Activated CD4-positive, alpha-beta T cell treated with anti-CD3 and anti-CD28 coated beads, Interleukin-2, amount 50 U/mL, for 1 hour (primary cell): Measurements from ENCODE around the gene S100A4.

Experiments used
- DNase-seq: peaks from one replicate; pipeline ENCODE4 v3.0.0-alpha.2; 2020

S100A4 gene

DNA sequence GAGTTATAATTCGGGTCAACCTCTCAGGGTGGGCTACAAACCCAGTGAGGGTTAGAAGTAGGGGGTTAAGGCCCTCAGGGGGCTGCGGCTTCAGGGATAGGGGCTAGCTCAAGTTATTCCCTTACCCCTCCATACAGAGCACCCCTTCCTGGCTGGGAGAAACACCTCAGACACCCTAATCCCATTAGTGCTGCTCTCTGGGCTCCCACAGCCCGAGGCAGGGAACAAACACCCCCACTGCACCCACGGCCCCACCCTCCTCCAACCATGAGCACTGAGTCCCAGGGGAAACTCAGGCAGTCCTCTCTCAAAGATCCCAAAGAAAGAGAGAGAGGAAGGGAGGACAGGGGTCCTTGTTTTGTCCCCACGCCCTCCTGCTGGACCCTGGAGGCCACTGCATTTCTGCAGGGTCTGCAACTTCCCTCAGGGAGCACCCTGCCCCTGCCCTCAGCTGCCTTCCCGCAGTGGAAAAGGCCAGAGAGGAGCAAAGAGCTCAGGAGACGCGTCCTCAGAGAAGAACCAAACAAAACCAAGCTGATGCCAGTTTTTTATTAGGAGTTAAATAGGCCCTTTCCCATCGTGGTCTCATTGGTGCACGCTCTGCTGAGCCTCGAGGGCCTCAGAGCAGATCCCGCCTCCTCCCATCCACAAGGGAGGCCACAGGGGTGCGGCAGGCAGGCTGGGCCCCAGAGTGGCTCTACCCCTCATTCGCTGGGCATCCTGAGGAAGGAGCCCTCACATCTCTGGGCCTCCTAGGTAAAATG is 1.4 kb upstream of the S100A4 start:
- DNase-seq: no peak

DNA sequence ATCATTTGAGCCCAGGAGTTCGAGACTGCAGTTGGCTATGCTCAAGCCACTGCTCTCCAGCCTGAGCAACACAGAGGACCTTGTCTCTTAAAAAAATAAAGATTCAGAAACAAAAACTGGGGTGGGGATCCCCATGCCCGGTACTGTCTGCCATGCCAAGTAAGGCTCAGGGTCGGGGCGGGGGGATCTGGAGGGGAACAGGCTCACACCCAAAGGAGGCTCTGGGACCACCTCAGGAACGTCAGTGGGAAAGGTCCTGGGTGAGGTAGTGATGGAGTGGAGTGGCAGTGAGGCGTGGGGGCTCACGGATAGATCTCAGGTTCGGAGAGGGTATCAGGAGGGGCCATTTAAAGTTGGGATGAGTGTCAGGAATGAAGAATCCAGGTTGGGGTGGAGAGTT is 765 bp upstream of the S100A4 start:
- no peak for DNase-seq

DNA sequence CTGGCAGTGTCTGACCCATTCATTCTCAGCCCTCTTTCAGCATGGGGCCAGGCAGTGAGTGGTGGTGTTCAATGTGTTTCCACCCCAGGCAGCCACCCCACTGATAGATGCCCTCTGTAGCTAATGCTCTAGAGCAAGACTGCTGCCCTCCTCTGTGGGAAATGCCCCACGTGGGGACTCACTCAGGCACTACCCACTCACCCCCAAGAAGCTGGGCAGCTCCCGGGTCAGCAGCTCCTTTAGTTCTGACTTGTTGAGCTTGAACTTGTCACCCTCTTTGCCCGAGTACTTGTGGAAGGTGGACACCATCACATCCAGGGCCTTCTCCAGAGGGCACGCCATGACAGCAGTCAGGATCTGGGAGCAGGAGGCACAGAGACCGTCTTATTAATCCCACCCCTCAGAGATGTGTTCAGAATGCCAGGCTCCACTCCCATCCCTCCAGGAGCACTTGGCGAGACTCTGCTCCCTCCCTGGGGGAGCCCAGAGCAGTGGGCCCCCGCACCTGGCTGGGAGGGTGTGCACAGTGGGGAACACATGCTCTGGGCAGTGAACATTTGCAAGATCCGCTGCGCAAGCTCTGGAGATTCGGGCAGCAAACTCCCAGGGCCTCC is 1.0 kb downstream of the S100A4 start:
- DNase-seq: no peak

DNA sequence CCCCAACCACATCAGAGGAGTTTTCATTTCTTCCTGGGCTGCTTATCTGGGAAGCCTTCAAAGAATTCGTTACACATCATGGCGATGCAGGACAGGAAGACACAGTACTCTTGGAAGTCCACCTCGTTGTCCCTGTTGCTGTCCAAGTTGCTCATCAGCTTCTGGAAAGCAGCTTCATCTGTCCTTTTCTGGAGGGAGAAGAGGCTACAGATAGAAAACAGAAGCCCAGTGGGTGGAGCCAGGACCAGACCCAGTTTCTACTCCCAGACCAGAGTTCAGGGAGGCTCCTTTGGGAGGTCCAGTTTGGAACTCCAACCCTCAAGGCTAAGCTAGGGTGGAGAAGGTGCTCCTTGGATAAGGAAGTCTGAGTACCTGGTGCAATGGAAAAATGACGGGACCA is 1.9 kb downstream of the S100A4 start:
- no peak for DNase-seq

DNA sequence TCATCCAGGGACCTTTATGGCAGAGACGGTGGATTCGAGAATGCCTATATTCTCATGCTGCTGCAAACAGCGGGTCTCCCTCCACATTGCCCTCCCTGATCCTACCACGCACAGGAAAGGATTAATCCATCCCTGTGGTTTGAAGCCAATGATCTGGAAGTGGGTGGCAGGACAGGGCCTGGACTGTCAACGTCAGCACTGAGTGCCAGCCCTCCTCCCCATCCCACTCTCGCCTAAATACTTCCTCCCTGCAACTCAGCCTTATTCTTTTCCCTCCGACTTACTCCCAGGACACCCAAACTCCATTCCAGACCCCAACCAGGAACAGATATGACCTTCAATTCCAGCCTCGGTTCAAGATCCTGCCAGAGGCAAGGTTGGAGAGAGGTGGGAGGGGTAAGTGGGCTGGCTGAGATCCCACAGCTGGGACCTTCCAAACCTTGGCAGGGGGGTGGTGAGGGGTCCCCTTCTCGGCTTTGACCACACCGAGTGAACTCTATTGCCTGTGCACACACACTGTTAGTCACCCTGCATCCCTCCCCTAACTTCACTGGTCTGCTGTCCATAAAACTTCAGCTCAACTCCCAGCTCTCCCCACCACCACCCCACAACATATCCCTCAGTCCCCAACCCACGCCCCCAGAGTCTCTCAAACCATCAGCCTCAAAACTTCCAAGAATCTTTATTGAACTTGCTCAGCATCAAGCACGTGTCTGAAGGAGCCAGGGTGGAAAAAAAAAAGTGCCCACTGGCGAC is 2.5 kb downstream of the S100A4 start:
- DNase-seq: no peak

DNA sequence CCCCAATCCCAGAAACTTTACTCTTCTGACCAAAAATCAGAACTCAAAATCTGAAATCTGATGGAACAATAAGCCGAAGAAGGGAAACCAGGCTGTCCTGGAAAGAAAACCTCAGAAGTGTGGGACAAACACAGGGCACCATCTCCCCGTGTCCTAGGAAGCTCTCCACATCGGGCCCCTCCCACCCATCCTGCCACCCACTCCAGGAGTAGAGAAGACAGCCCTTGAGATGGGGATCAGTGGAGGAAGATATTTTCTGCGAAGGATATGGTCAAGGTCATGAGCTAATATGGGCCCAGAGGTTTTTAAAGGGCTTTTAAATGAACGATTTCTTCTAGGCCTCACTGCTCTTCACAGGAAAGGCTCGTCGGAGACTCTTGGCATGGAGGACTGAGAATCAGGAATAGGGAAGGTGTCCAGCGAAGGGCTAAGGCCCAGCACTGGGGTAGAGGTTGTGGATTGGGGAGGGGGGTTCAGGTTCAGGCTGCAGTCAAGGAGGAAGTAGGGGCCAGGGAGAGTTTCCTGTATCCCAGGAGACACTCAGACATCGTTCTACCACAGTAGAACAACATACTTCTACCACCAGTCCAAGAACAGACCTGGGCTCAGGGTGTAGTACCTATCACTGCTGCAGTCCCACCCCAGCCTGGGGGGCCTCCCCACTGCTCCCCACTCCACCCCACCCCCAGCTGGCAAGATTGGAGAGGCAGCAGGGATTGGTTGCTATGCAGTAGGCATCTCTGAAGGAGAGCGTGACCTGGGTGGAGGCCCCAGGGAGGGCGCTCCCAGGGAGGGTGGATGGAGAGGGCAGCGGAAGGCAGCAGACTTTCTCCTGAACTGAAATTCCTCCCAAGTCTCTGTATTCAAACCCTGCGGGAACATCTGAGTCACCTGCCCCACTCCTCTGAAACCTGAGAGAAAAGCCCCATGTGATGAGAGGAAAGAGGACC is 3.7 kb downstream of the S100A4 start:
- DNase-seq: no peak

DNA sequence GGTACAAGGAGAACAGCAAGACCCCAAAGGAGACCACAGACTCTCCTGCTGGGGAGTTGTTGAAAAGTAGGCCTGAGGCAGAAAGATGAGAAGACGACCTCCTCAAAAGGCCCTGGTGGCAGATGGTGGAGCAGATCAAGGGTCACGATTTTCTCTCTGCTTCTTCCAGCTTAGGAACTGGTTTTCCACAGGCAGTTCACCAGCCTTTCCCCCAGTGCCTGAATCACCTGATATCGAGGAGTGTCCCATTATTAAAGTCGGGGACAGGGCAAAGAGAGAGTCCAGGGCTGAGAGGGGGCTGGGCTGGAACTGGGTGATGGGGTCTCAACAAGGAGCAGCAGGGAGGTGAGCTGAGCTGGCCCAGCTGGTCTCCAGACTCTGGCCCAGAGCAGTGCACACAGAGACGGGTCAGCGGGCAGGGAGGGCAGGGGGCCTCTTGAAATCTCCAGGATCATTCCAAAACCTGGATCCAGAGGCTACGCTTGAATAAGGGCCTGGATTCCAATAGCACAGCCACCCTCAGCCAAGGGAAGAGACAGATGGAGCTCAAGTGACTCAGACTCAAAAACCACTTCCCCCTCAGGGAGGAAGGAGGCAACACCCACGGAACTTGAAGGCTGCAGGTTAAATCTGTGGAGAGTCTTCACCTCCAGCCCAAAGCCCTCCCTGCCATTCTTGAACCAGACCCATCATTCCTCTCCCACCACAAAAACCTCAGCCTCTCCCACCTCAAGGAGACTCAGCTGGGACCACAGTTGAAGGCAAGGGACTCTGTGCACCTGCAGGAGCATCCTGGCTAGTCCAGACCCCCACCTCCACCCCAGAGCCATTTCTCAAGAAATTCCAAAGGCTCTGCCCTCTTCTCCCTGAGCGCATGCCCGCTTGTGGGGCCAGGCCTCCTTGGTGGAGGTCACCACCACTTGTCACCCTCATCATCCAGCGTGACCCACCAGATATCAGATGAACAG is 4.9 kb downstream of the S100A4 start, which contains the start of gene S100A5:
Gene S100A5, minus strand, starts transcription at position 541 of the 968 bp plus-strand sequence. CDS start 743 bp downstream, outside the sequence.
- peak; percentile 52 for DNase-seq

DNA sequence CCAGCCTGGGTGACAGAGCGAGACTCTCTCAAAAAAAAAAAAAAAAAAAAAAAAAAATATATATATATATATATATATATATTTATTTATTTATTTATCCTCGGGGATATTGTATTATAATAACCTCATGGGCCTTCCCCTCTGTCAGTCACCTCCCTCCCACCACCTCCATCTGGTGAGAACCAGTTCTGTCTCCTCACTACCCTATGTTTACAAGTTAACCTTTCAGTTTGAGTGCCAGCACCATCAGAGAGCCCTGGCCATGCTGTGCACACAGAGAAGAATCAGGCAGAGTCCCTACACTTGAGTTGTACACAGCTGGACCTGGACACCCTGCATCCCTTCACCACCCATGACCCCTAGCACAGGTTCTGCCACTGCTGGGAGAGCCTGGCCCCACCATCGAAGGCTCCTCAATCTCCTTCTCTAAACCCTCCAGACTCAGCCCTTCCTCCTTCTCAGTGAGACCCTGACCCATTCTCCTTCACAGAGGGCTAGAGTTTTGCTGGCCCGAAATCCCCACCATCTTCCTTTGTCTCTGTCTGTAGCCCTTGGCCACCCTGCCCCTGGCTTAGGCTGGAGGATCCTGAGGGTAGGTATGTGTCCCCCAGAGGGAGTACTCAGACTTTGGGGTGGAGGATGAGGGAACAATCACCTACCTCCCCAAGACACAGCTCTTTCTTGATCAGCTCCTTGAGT is 6.1 kb downstream of the S100A4 start:
- no peak for DNase-seq

DNA sequence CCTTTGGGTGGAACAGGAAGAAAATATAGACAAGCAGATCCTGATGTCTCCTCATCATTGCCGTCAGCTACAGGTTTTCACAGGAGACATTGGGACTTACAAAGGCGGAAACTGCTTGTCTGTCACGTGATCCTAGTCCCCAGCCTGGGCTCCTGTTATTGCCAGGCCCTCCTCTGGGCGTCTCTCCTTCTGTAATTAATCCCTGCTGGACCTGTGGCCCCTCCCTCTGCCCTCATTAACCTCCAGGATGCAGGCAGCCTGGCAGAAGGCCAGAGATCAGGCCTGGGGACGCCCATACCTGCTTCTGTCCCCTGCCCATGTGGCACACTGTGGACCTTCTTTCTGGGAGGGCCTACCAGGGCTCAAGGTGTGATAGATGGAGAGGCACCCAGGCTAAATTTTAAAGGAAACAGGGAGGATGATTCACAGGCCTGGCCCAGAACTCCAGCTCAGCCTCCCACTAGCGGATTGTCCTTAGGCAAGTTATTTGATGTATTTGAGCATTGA is 7.2 kb downstream of the S100A4 start:
- no peak for DNase-seq

DNA sequence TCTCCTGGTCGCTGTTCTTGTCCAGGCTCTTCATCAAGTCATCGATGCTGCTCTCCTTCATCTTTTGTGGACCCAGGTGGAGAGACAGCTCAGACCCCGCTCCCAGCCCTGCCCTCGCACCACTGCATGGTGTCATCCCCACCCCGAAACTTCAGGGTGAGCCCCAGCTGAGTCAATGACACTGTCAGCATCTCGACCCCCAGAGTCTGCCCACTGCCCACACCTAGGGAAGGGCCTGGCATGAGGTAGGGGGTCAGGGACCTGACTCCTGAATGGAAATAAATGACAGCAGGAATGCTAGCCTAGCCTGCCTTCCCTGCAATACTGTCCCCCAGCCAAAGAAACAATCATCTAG is 8.3 kb downstream of the S100A4 start:
- no peak for DNase-seq

DNA sequence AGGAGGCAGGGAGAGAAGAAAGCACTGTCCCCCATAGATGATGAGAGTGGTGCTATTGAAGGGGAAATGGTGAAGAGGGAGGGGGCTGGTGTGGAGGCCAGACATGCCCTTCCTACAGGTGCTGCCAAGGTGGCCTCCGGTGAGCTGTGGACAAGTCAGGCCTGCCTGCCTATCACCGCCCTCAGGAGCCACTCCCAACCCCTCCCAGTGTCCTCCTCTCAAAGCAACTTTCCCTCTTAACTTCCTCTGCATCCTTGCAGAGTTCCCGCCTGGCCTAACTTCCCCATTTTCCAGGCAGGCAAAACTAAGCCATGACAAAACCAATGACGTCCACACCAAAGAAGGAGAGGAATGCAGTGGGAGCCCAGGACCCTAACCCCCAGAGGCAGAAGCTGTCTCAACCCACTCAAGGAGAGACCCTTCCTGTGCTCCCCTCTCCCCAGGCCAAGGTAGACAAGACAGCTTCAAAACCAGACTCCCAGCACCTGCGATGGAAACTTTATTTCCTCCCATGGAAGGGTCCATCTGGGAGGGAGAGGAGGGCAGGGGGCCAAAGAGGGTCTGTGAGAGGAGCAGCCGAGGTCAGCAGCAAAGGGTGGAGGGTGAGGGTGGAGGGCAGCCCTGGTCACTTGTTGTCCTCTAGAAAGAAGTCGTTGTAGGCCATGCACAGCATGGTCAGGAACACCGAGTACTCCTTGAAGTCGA is 8.8 kb downstream of the S100A4 start:
- DNase-seq: no peak

DNA sequence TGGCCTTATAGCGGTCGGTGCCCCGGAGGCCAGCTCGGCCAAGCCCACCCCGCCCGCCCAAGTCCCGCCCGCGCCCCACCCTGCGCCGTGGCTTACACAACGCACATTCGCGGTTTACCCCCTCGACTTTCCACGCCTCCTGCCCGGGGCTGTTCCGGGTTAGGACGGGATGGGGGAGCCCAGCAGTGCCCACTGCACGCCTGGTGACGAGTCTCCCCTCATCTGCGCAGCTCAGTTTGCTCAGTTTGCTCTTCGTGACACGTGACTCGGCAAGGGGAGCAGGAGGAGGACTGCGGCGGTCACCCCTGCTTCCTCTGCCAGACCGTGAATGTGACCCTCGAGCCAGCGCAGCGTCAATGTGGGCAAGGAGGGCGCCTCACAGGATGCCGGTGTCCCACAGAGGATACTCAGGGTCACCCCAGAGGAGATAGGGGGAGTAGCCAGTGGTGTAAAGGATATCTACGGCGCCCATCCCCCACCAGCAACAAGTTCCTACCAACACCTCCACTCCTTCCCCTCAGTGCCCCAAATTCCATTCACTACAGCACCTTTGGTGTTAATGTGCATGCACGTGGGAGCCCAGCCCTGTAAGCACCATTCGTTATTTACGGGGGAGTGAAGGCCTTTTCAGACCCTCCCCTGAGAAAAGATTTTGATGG is 9.5 kb downstream of the S100A4 start:
- DNase-seq: peak; percentile 77

DNA sequence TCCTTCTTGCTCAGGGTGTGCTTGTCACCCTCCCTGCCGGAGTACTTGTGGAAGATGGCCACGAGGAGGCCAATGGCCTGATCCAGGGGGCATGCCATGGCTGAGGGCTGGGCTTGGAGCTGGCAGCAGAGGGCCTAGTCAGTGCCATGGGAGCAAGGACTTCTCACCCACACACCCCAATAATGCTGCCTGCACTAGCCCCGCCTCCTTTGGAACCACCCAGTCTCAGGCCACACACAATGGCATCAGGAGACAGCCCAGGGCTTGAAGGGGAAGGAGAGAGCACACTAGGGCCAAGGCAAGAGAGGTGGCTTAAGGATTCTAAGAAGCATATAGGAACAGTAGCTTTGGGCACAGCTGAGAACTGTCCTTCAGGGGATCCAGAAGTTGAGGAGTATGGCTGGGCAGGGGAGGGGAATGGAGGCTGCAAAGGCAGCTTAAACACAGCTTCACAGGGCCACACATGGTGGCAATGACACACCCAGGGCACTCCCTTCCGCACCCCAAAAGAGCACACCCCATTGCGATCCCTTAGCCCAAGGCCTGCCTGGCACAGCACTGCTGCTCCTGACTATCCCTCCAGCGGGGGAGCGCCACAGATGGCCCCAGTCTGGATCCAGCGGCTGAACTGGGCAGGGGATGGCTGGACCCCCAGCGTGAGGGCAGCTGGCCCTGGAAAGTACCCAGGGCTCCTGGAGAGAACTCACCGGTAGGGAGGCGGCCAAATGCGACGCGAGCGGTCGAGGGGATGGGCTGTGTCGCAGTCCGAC is 10.2 kb downstream of the S100A4 start, which contains the start of gene S100A6:
Gene S100A6, minus strand, starts transcription at position 750 of the 770 bp plus-strand sequence. Its CDS starts 652 bp downstream, at position 98.
- DNase-seq: peak; percentile 48

DNA sequence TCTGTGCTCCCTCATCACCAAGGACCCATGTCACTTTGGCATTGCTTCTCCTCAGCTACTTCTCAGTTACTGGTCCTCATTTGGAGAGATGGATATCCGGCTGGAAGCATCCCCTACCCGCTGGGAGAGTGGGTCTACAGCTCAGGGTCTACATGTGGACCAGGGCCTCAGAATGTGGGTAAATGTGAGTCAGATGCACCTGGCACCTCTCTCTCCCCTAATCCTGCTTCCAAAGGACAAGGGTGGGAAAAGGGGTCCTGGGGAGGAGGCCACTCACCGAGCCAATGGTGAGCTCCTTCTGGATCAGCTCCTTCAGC is 10.7 kb downstream of the S100A4 start:
- no peak for DNase-seq

DNA sequence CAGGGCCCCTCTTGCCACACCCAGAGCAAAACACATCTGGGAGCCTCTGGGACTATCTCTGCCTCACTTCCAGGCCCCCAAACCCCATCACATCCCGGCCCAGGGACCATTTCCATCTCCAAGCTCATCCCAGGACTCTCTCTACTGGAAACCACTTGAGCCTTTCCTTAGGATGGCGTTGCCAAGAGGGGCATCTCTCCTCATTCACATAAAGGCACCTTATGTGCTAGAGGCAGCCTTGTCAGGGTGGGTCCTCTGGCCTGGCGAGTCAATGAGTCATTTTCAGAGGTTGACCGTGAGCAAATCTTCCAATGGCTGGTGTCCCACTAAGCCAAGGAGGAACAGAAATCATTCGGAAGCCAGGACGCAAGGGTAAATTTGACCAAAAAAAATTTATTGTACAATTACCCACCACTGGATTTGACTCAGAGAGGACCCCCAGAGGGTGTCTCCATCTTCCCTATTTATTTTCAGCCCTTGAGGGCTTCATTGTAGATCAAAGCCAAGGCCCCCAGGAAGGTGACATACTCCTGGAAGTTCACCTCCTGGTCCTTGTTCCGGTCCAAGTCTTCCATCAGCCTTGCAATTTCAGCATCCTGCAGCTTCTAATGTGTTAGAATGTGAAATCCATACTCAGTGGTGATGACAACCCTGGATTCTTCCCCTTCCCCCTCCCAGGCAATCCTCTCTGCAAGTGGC is 11.2 kb downstream of the S100A4 start:
- DNase-seq: no peak

DNA sequence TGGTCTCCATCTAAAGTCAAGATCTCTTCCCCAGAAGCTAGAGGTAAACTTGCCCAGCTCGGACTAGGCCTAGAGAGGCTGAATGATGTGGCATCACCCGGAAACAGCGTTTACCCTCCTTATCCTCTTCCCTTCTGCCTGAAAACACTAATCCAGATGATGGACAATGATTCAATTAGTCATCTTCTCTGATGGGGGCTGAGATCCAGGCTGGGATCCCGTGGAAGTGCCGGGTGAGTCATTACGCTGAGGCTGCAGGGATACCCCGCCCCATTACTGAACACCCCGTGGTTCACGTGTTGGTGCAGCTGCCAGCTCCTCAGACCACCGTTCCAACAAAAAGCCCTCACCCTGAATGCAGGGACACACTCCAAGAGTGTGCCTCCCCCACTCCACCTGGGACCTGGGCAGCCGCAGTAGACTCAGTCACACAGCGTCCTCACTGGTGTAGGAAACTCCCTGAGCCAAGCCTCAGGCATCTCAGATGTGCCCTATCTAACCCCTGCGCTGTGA is 11.9 kb downstream of the S100A4 start:
- no peak for DNase-seq

DNA sequence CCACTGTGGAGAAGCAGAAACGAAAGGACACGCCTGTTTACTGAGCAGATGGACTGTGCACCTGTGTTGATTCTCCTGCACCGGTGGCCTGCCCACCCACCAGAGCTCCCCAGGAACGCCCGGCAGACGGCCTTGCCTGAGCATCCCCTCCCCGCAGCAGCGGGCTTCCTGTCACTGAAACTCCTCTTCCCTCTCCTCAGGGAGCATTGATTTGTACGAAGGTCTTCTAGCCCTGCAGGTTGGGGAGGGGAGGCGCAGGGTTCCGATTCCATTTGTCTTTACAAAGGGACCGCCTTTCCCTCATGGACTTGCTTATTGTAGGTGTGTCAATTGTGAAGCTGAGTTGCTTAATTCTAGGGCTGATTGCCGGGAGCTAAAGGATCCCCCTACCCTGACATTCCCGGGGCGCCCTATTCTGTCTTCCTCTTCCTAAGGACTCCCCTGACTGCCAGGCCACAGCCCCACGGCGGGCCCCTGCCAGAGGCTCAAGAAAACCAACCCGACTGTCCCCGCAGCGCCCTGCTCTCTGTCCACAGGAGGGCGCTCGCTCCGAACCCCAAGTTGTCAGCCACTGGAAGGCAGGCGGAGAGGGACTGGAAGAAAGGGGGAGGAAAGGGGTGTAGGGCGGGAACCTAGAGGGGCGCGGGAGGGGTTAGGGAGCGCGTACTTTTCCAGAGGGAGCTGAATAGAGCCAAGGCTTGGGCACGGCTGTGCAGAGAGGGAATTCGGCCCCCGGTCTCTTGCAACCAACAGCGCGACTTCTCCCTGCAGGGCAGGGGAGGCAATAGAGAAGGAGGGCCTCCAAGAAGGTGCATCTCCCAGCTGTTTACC is 12.6 kb downstream of the S100A4 start:
- peak; percentile 83 for DNase-seq
